Measurements from ENCODE around the gene ATP6V1F.

DNA sequence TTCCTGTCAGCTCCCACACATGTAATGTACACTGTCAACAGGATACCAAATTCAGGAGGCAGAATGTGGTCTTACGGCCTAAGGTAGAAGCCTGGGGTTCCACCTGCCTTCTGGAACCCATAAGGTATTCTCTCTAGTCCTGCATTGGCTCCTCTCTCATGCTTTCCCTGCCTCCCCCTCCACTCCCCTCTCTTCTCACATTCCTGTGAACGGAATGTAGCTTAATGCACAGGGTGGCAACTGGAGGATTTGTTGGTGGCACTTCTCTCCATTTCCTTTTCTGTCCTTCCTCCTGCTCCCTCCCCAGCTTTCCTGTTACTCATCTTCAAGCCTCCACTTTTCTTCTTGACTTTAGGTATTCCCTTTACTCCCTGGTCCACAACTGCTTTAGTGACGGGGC lies 44.0 kb upstream of the ATP6V1F start:
- TF ChIP-seq SUZ12 (IDR thresholded peaks at IDR 0.05; ENCODE audit: extremely low read depth, insufficient read depth, insufficient read length): no peak
- no peak for TF ChIP-seq YY1 (IDR thresholded peaks at IDR 0.05; ENCODE audit: insufficient read depth, insufficient read length)
- no peak for TF ChIP-seq ZNF274 (IDR thresholded peaks at IDR 0.05; ENCODE audit: low read depth, low read length)
